ENCODE measurements around the gene LENG8.
"Not testable (repeated sequence)": the region's sequence is repeated elsewhere in the genome, so short reads cannot be mapped to it uniquely, and the experiment has no call there.

Gene LENG8

GRCh38 chr19:54482889-54483288 is 33.9 kb downstream of the LENG8 start:
- no peak for DNase-seq (ENCODE audit: low read depth in 2 of 2)

DNA sequence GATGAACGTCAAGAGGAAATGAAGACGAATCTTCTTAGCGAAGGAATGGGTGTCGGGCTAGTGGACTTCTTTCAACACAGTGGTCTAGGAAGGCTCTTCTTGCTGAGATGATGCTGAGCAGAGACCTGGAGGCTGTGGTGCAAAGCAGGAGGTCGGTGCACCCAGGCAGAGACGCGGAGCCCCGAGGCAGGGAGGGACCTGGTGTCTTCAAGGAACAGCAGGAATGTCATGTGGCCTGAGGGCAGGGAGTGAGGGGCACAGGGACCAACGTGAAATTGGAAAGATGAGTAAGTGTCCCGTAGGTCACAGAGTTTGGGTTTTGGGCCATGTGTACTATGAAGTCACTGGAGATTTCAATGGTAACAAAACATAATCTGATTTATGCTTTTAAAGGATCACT is 35.5 kb downstream of the LENG8 start:
- no peak for DNase-seq (ENCODE audit: low read depth in 2 of 2)

- no peak for DNase-seq (ENCODE audit: low read depth in 2 of 2)
Measured at GRCh38 chr19:54485851-54486250, 36.9 kb downstream of the LENG8 start.

DNA sequence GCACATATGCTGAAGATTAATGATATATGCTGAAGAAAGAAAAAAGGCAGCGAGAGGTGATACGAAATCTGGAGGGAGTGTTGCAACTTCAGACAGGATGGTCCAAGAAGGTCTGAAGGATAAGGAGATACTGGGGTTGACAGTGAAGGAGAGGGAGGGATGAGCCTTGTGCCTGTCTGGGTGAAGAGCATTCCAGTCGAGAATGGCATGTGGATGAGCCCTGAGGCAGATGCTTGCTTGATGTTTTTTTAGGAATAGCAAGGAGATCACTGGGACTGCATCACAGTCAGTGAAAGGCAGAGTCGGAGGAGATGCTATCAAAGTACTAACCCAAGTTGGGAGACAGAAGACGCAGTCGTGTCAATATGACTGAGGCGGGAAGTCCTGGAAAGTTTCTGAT is 40.3 kb downstream of the LENG8 start:
- no peak for DNase-seq (ENCODE audit: low read depth in 2 of 2)

- DNase-seq (ENCODE audit: low read depth in 2 of 2) = no peak
Measured at GRCh38 chr19:54489766-54490165, 40.8 kb downstream of the LENG8 start.

GRCh38 chr19:54492568-54492967 is 43.6 kb downstream of the LENG8 start:
- DNase-seq (ENCODE audit: low read depth in 2 of 2) = no peak

- not testable (repeated sequence) for DNase-seq (ENCODE audit: low read depth in 2 of 2)
Measured at GRCh38 chr19:54493056-54493455, 44.1 kb downstream of the LENG8 start.

GRCh38 chr19:54493967-54494585 is 45.1 kb downstream of the LENG8 start:
- no peak for DNase-seq (ENCODE audit: low read depth in 2 of 2)

DNA sequence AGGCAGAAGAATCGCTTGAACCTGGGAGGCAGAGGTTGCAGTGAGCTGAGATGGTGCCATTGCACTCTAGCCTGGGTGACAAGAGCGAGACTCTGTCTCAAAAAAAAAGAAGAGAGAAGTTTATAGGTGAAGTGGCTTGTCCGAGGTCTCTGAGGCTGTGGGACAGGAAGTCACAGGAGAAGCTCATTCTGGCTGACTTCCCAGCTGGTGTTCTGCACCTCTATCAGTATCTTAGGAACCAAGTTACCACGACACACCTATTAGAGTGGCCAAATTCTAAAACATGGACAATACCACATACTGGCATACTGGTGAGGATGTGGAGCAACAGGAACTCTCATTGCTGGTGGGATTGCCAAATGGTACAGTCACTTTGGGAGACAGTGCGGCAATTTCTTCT is 46.3 kb downstream of the LENG8 start:
- DNase-seq (ENCODE audit: low read depth in 2 of 2) = not testable (repeated sequence)

DNA sequence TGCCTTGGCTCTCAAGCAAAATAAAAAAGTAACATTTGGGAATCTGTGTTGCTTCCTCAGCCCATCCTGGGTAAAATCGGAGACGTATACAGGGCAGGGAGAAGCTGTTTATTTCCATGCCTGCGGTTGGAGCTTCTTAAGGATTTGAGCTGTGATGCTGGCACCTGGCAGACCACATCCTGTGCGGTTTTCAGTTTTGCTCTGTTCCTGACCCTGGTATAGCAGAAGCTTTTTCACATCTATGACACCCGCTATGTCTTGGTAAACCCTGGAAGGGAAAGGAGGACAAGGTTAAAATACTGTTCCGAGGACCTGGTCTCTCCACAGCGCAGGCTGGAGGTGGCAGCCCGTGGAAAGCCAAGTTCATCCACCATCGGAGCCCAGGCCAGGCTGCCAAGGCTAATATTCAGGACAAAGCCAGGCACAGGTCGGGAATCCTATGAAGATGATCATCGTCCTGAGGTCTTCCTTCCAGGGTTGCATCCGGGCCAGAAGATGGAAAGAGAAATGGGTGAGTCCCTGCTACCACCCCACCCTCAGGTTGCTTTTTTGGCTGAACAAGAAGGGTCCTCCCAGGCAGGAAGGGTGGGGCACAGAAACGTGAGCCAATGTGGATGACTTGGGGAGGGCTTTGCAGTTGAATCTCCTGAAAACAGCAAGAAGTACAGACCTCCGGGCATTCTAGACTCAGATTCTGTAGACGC is 48.9 kb downstream of the LENG8 start:
- DNase-seq (ENCODE audit: low read depth in 2 of 2) = not testable (repeated sequence)

DNA sequence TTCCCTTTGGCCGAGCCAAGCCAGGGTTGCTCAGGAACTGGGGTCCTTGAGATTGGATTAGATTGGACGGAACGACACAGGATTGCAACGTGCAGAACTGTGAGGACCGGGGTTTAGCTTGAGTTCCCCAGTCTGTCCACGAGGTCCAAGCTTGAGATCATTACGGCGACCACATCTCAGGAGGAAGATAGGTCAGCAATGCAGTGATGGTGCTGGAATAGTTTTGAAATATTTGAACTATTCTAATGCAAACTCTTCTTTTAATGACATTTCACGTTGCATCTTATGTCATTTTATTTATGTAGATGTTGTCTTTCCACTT is 49.4 kb downstream of the LENG8 start:
- not testable (repeated sequence) for DNase-seq (ENCODE audit: low read depth in 2 of 2)

DNA sequence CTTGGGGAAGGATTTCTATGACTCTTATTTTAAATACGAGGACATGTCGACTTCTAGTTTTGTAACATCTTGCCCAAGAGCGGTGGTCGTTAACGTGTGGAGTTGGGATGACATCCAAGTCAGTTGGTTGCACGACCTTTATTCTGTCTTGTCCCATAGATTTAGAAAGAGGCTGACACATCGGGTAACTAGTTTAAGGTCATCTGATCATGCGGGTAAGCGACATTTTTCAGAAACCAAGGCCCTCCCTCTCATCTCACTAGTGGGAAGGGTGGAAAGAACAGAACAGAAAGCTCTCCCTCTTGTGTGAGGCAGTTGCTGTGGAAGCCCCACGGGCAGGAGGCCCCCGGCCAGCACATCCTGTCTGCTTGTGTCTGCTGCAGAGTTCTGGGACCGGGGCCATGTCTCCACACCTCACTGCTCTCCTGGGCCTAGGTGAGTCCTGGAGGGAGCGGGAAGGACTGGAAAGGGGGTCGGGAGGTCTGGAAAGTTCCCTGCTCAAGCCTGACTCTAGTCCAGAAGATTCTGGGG is 53.6 kb downstream of the LENG8 start, which contains the start of gene LAIR2:
TSS of gene LAIR2 (plus strand) at position 314 of the 531 bp plus-strand sequence. CDS start at position 402, 88 bp downstream.
- no peak for DNase-seq (ENCODE audit: low read depth in 2 of 2)

DNA sequence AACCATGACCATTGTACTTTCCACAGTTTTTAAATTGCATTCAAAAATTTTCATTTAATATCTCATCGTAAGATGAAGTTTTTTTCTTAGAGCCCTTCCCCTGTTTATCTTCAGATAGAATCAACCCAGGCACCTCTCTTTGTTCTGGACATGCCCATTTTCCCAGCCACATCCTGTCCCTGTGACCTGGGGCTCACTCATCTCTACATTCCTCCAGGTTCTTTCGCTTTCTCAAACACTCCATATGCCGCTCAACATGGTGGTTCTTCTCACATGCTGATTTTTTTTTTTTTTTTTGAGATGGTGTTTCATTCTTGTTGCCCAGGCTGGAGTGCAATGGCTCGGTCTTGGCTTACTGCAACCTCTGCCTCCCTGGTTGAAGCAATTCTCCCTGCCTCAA is 56.5 kb downstream of the LENG8 start:
- not testable (repeated sequence) for DNase-seq (ENCODE audit: low read depth in 2 of 2)

- DNase-seq (ENCODE audit: low read depth in 2 of 2) = no peak
Measured at GRCh38 chr19:54506079-54506478, 57.1 kb downstream of the LENG8 start.

GRCh38 chr19:54507038-54507717 is 58.2 kb downstream of the LENG8 start:
- not testable (repeated sequence) for DNase-seq (ENCODE audit: low read depth in 2 of 2)

DNA sequence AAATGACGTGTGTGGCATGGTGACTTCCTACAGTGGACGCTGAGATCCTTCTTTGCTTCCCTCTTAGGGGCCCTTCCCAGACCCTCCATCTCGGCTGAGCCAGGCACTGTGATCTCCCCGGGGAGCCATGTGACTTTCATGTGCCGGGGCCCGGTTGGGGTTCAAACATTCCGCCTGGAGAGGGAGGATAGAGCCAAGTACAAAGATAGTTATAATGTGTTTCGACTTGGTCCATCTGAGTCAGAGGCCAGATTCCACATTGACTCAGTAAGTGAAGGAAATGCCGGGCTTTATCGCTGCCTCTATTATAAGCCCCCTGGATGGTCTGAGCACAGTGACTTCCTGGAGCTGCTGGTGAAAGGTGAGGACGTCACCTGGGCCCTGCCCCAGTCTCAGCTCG is 58.8 kb downstream of the LENG8 start:
- DNase-seq (ENCODE audit: low read depth in 2 of 2) = no peak

GRCh38 chr19:54508487-54508886 is 59.5 kb downstream of the LENG8 start:
- DNase-seq (ENCODE audit: low read depth in 2 of 2) = not testable (repeated sequence)

- DNase-seq (ENCODE audit: low read depth in 2 of 2) = not testable (repeated sequence)
Measured at GRCh38 chr19:54509200-54509940, 60.4 kb downstream of the LENG8 start.
